Measurements from ENCODE around the gene LRRC71. TPM values are rescaled to one million over a fixed set of nuclear protein-coding genes. Genes with fewer than 3 reads are reported as not detected.

LRRC71 gene
- total RNA-seq, 1 experiment from 2014 or later, result not detected

- peak; percentile 95 for DNase-seq (ENCODE audit: low read depth)
Observed at GRCh38 chr1:156892190-156893047, 28.0 kb upstream of the LRRC71 start.

- no peak for DNase-seq (ENCODE audit: low read depth)
Observed at GRCh38 chr1:156893048-156893953, 27.1 kb upstream of the LRRC71 start, which contains the start of gene PEAR1. Gene PEAR1, plus strand, starts transcription at chr1:156893718. Its CDS starts 10,209 bp downstream, at chr1:156903927.

GRCh38 chr1:156894001-156894400, 26.4 kb upstream of the LRRC71 start:
- no peak for DNase-seq (ENCODE audit: low read depth)

- no peak for DNase-seq (ENCODE audit: low read depth)
Observed at GRCh38 chr1:156894711-156895454, 25.5 kb upstream of the LRRC71 start.

GRCh38 chr1:156895455-156895812, 25.0 kb upstream of the LRRC71 start:
- DNase-seq (ENCODE audit: low read depth), result no peak

- DNase-seq (ENCODE audit: low read depth), result no peak
Observed at GRCh38 chr1:156895927-156896326, 24.5 kb upstream of the LRRC71 start.

GRCh38 chr1:156896490-156897033, 23.9 kb upstream of the LRRC71 start:
- DNase-seq (ENCODE audit: low read depth), result peak; percentile 95

GRCh38 chr1:156897078-156897825, 23.2 kb upstream of the LRRC71 start:
- DNase-seq (ENCODE audit: low read depth), result peak; percentile 81

- DNase-seq (ENCODE audit: low read depth), result peak; percentile 42
Observed at GRCh38 chr1:156898161-156898566, 22.3 kb upstream of the LRRC71 start.

- no peak for DNase-seq (ENCODE audit: low read depth)
Observed at GRCh38 chr1:156898971-156899664, 21.3 kb upstream of the LRRC71 start.

- peak; percentile 38 for DNase-seq (ENCODE audit: low read depth)
Observed at GRCh38 chr1:156899956-156900718, 20.3 kb upstream of the LRRC71 start.

- no peak for DNase-seq (ENCODE audit: low read depth)
Observed at GRCh38 chr1:156900896-156901589, 19.4 kb upstream of the LRRC71 start.

GRCh38 chr1:156901590-156901900, 18.9 kb upstream of the LRRC71 start:
- DNase-seq (ENCODE audit: low read depth), result no peak

- DNase-seq (ENCODE audit: low read depth), result no peak
Observed at GRCh38 chr1:156901966-156902915, 18.2 kb upstream of the LRRC71 start.

- DNase-seq (ENCODE audit: low read depth), result no peak
Observed at GRCh38 chr1:156903328-156904091, 16.9 kb upstream of the LRRC71 start.

- DNase-seq (ENCODE audit: low read depth), result no peak
Observed at GRCh38 chr1:156904187-156904959, 16.1 kb upstream of the LRRC71 start.
